NK-92 treated with Interleukin-12 subunit alpha and Interleukin-12 subunit beta, amount 100 ng/mL, for 24 hours (cell line): ENCODE results near the gene IL1RAPL1.
"Not testable (repeated sequence)": the region's sequence is repeated elsewhere in the genome, so short reads cannot be mapped to it uniquely, and the experiment has no call there.

Experiments used
- DNase-seq: peaks from one replicate; lab custom pipeline; 2025; lab: John Stamatoyannopoulos, UW

IL1RAPL1 gene

GRCh38 chrX:29275928-29276327 lies 688.7 kb downstream of the IL1RAPL1 start:
- DNase-seq, result no peak

GRCh38 chrX:29281078-29281742 lies 694.0 kb downstream of the IL1RAPL1 start:
- no peak for DNase-seq

GRCh38 chrX:29285664-29286063 lies 698.4 kb downstream of the IL1RAPL1 start:
- DNase-seq, result no peak

GRCh38 chrX:29295987-29296680 lies 708.9 kb downstream of the IL1RAPL1 start:
- DNase-seq, result no peak

- no peak for DNase-seq
These were observed 710.0 kb downstream of the IL1RAPL1 start for GRCh38 chrX:29297171-29297800.

GRCh38 chrX:29299684-29300083 lies 712.4 kb downstream of the IL1RAPL1 start:
- no peak for DNase-seq

GRCh38 chrX:29308726-29309125 lies 721.5 kb downstream of the IL1RAPL1 start:
- no peak for DNase-seq

GRCh38 chrX:29315931-29316330 lies 728.7 kb downstream of the IL1RAPL1 start:
- no peak for DNase-seq

- DNase-seq, result no peak
These were observed 730.8 kb downstream of the IL1RAPL1 start for GRCh38 chrX:29318012-29318411.

GRCh38 chrX:29332429-29332828 lies 745.2 kb downstream of the IL1RAPL1 start:
- DNase-seq, result not testable (repeated sequence)

- DNase-seq, result not testable (repeated sequence)
These were observed 745.8 kb downstream of the IL1RAPL1 start for GRCh38 chrX:29333091-29333490.

- DNase-seq, result no peak
These were observed 761.0 kb downstream of the IL1RAPL1 start for GRCh38 chrX:29348288-29348687.

GRCh38 chrX:29359276-29359675 lies 772.0 kb downstream of the IL1RAPL1 start:
- no peak for DNase-seq

- not testable (repeated sequence) for DNase-seq
These were observed 787.5 kb downstream of the IL1RAPL1 start for GRCh38 chrX:29374765-29375164.

- DNase-seq, result no peak
These were observed 789.3 kb downstream of the IL1RAPL1 start for GRCh38 chrX:29376584-29376983.

GRCh38 chrX:29382811-29383210 lies 795.6 kb downstream of the IL1RAPL1 start:
- DNase-seq, result no peak

- DNase-seq, result no peak
These were observed 801.3 kb downstream of the IL1RAPL1 start for GRCh38 chrX:29388509-29388908.

GRCh38 chrX:29397506-29397905 lies 810.3 kb downstream of the IL1RAPL1 start:
- DNase-seq, result no peak

- DNase-seq, result no peak
These were observed 820.1 kb downstream of the IL1RAPL1 start for GRCh38 chrX:29407357-29407756.

- DNase-seq, result no peak
These were observed 832.7 kb downstream of the IL1RAPL1 start for GRCh38 chrX:29419774-29420553.

GRCh38 chrX:29422034-29422433 lies 834.8 kb downstream of the IL1RAPL1 start:
- DNase-seq, result no peak

GRCh38 chrX:29431895-29432294 lies 844.6 kb downstream of the IL1RAPL1 start:
- DNase-seq, result no peak
